AG04450 (cell line): ENCODE measurements around the gene CHRNB1. TPM values are rescaled to one million over a fixed set of nuclear protein-coding genes. Genes with fewer than 3 reads are reported as not detected.

Source experiments
- CTCF ChIA-PET: fragments of 300-600, 350-600 bp; formaldehyde crosslinking; extraction: SDS; loops from one replicate; lab custom pipeline; 2022; ENCODE audit warnings: antibody characterized with exemption, inconsistent platforms; lab: Charles Lee
- POLR2A ChIA-PET: fragments of 350-600 bp; formaldehyde crosslinking; extraction: SDS; loops from one replicate; lab custom pipeline; 2021; ENCODE audit warnings: antibody characterized with exemption, inconsistent platforms; lab: Yijun Ruan, JAX
- DNase-seq: peaks from one replicate; pipeline ENCODE4 v3.0.0-alpha.2; 2011; ENCODE audit warnings: low read depth, low spot score
- H3K27ac ChIP-seq: one replicate; pipeline ENCODE4 v1.5.1; 2012; ENCODE audit warnings: low read depth, low read length, control low read depth
- H3K27me3 ChIP-seq: one replicate; pipeline ENCODE4 v1.6.0; 2012; ENCODE audit warnings: low read length; ENCODE audit not compliant: control insufficient read depth, insufficient read depth
- H3K4me3 ChIP-seq: 2 replicates; pipeline ENCODE4 v1.5.1; 2011; ENCODE audit warnings: mild to moderate bottlenecking, low read depth, low read length, control low read depth
- H3K9me3 ChIP-seq: 2 replicates; pipeline ENCODE4 v1.5.1; 2012; ENCODE audit warnings: low read length; ENCODE audit not compliant: control insufficient read depth, insufficient read depth
- CTCF ChIP-seq: IDR thresholded peaks from 2 replicates; pipeline ENCODE4 v1.5.1; 2011; ENCODE audit warnings: low read depth, low read length, control low read depth, inconsistent platforms
- polyA plus RNA-seq: library from polyadenylated mRNA; depleted of rRNA; stranded (reverse); fragments of >200 nt; gene quantifications from 2 replicates; pipeline ENCODE4 v1.2.3, GENCODE V29; 2011; rRNA removed

The CHRNB1 gene
- polyA plus RNA-seq, 1 experiment = 6.3 TPM

GRCh38 chr17:7502171-7502847 is 57.4 kb downstream of the CHRNB1 start:
- H3K4me3 ChIP-seq = no peak overlapping the region
- no peaks in the 10 kb centered on the region for H3K27me3 ChIP-seq
- H3K27ac ChIP-seq = no peak overlapping the region
- H3K9me3 ChIP-seq = no peaks in the 10 kb centered on the region; the same call in 1 of the 2 replicates
- no peak for TF ChIP-seq CTCF
- no peak for DNase-seq
- ChIA-PET POLR2A (interaction anchor here (0.5 kb wide), 1 partner anchor 28 kb away, joined by 6 read pairs; no protein-coding TSS in a partner anchor), CTCF (interaction anchor here (1.0 to 3.2 kb wide), 3 partner anchors 12 to 99 kb away, joined by 3 to 13 read pairs (median 8); partner anchors contain the start of gene TMEM256)

DNA sequence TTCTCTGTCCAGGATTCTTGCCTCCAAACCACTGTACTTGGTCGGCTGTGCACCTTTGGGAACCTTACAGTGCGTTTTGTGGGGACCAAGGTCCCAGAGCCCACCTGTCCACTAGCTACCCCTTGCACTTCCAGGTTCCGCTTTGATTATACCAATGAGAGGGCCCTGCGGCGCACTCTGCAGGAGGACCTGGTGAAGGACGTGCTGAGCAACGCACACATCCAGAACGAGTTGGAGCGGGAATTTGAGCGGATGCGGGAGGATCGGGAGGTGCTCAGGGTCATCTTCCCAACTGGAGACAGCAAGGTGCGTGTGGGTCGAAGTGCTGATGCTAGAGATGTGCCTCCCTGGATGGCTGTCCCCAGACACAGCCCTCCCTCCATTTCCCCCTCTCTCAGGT is 58.1 kb downstream of the CHRNB1 start:
- TF ChIP-seq CTCF = peak; percentile 26; the same call in 1 of the 2 replicates
- no peak for DNase-seq
- Histone ChIP-seq H3K27ac (no peak overlapping the region), H3K4me3 (no peak overlapping the region), H3K9me3 (no peaks in the 10 kb centered on the region), H3K27me3 (no peaks in the 10 kb centered on the region)
- ChIA-PET CTCF (interaction anchor here (1.0 to 3.2 kb wide), 3 partner anchors 12 to 99 kb away, joined by 3 to 13 read pairs (median 8); partner anchors contain the start of gene TMEM256), POLR2A (no interaction called here)

DNA sequence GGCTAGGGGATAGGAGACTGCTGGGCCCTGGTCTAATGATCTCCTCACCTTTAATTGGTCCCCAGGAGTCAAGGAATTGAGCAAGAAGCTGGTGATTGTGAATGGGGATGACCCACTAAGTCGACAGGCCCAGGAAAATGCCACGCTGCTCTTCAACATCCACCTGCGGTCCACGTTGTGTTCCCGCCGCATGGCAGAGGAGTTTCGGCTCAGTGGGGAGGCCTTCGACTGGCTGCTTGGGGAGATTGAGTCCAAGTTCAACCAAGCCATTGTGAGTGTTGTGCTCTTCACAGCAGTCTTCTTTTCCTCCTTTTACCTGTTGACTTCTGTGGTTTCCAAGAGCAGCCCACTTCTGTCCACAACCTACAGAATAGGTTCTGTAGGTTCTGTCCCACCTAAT is 58.7 kb downstream of the CHRNB1 start:
- no peak for TF ChIP-seq CTCF
- CTCF ChIA-PET = interaction anchor here (0.6 to 3.2 kb wide), 2 partner anchors 11 to 30 kb away, joined by 9 to 13 read pairs; no protein-coding TSS in a partner anchor
- H3K9me3 ChIP-seq = no peaks in the 10 kb centered on the region
- no peaks in the 10 kb centered on the region for H3K27me3 ChIP-seq
- POLR2A ChIA-PET = no interaction called here
- no peak overlapping the region for H3K27ac ChIP-seq
- no peak for DNase-seq
- H3K4me3 ChIP-seq = no peak overlapping the region

Other genes starting within 250 kb of the CHRNB1 start
- gene DLG4, start 225.2 kb upstream of the CHRNB1 start, polyA plus RNA-seq = 10.2 and 11.6 TPM in 2 replicates
- gene ACADVL, start 225.1 kb upstream of the CHRNB1 start, polyA plus RNA-seq = 217 and 262 TPM in 2 replicates
- gene DVL2, start 210.5 kb upstream of the CHRNB1 start, polyA plus RNA-seq = 5.1 and 8.2 TPM in 2 replicates
- 56.3 and 58.7 TPM in 2 replicates for gene PHF23, start 205.6 kb upstream of the CHRNB1 start, polyA plus RNA-seq
- gene GABARAP, start 202.6 kb upstream of the CHRNB1 start, polyA plus RNA-seq = 929 and 984 TPM in 2 replicates
- 115 and 151 TPM in 2 replicates for gene CTDNEP1, start 193.3 kb upstream of the CHRNB1 start, polyA plus RNA-seq
- 25.9 and 28.0 TPM in 2 replicates for gene ELP5, start 192.8 kb upstream of the CHRNB1 start, polyA plus RNA-seq
- 0.84 and 1.0 TPM in 2 replicates for gene CLDN7, start 182.6 kb upstream of the CHRNB1 start, polyA plus RNA-seq
- 0.15 and 0.21 TPM in 2 replicates for gene SLC2A4, start 163.3 kb upstream of the CHRNB1 start, polyA plus RNA-seq
- 0.02 TPM in 1 of 2 replicates, not detected in the other for gene YBX2, start 150.4 kb upstream of the CHRNB1 start, polyA plus RNA-seq
- 466 and 469 TPM in 2 replicates for gene EIF5A, start 137.4 kb upstream of the CHRNB1 start, polyA plus RNA-seq
- 21.5 and 22.2 TPM in 2 replicates for gene GPS2, start 129.7 kb upstream of the CHRNB1 start, polyA plus RNA-seq
- 7.3 and 9.6 TPM in 2 replicates for gene NEURL4, start 115.7 kb upstream of the CHRNB1 start, polyA plus RNA-seq
- gene ACAP1, start 108.5 kb upstream of the CHRNB1 start, polyA plus RNA-seq = 0.35 and 0.74 TPM in 2 replicates
- 12.1 and 13.8 TPM in 2 replicates for gene KCTD11, start 92.9 kb upstream of the CHRNB1 start, polyA plus RNA-seq
- gene TMEM95, start 89.9 kb upstream of the CHRNB1 start, polyA plus RNA-seq = not detected in 2 replicates
- gene TNK1, start 64.0 kb upstream of the CHRNB1 start, polyA plus RNA-seq = 0.22 and 0.25 TPM in 2 replicates
- 35.2 and 53.0 TPM in 2 replicates for gene PLSCR3, start 50.5 kb upstream of the CHRNB1 start, polyA plus RNA-seq
- 83.8 and 104 TPM in 2 replicates for gene TMEM256, start 41.0 kb upstream of the CHRNB1 start, polyA plus RNA-seq
- 8.9 and 12.4 TPM in 2 replicates for gene NLGN2, start 37.2 kb upstream of the CHRNB1 start, polyA plus RNA-seq
- not detected in 2 replicates for gene SPEM1, start 24.7 kb upstream of the CHRNB1 start, polyA plus RNA-seq
- gene SPEM2, start 19.4 kb upstream of the CHRNB1 start, polyA plus RNA-seq = not detected in 2 replicates
- not detected in 2 replicates for gene SPEM3, start 16.2 kb upstream of the CHRNB1 start, polyA plus RNA-seq
- gene TMEM102, start 9.6 kb upstream of the CHRNB1 start, polyA plus RNA-seq = 1.0 and 1.1 TPM in 2 replicates
- 0.58 and 0.63 TPM in 2 replicates for gene FGF11, start 5.5 kb upstream of the CHRNB1 start, polyA plus RNA-seq
- 18.8 and 22.3 TPM in 2 replicates for gene ZBTB4, start 34.6 kb downstream of the CHRNB1 start, polyA plus RNA-seq
- not detected in 2 replicates for gene SLC35G6, start 36.4 kb downstream of the CHRNB1 start, polyA plus RNA-seq
- 18.4 and 35.0 TPM in 2 replicates for gene POLR2A, start 39.3 kb downstream of the CHRNB1 start, polyA plus RNA-seq
- gene TNFSF12, start 104.0 kb downstream of the CHRNB1 start, polyA plus RNA-seq = 26.0 and 27.1 TPM in 2 replicates
- gene TNFSF13, start 113.7 kb downstream of the CHRNB1 start, polyA plus RNA-seq = 0.83 and 1.0 TPM in 2 replicates
- 67.6 and 73.4 TPM in 2 replicates for gene SENP3, start 116.9 kb downstream of the CHRNB1 start, polyA plus RNA-seq
- 34.1 and 39.6 TPM in 2 replicates for gene CD68, start 134.6 kb downstream of the CHRNB1 start, polyA plus RNA-seq
- 128 and 131 TPM in 2 replicates for gene MPDU1, start 138.8 kb downstream of the CHRNB1 start, polyA plus RNA-seq
- 0.24 and 0.29 TPM in 2 replicates for gene SOX15, start 145.0 kb downstream of the CHRNB1 start, polyA plus RNA-seq
- 24.6 and 29.4 TPM in 2 replicates for gene FXR2, start 169.8 kb downstream of the CHRNB1 start, polyA plus RNA-seq
- 54.1 and 61.5 TPM in 2 replicates for gene SAT2, start 182.8 kb downstream of the CHRNB1 start, polyA plus RNA-seq
- gene SHBG, start 185.1 kb downstream of the CHRNB1 start, polyA plus RNA-seq = 0.35 and 0.50 TPM in 2 replicates
- 0.05 and 0.11 TPM in 2 replicates for gene ATP1B2, start 205.9 kb downstream of the CHRNB1 start, polyA plus RNA-seq
- 40.7 and 48.9 TPM in 2 replicates for gene TP53, start 242.4 kb downstream of the CHRNB1 start, polyA plus RNA-seq
- 4.1 and 4.5 TPM in 2 replicates for gene WRAP53, start 243.4 kb downstream of the CHRNB1 start, polyA plus RNA-seq